B cell (primary cell): ENCODE measurements around the gene TBKBP1. TPM values are rescaled to one million over a fixed set of nuclear protein-coding genes. Genes with fewer than 3 reads are reported as not detected.
A peak's percentile ranks its signal among the peaks of the same experiment; 100 is the strongest.

Source experiments
- ATAC-seq: fragments of 200-7000 bp; cut with Tn5 transposase; one replicate; pipeline ENCODE4 v1.10.0; 2021; ENCODE audit warnings: low read depth, mild to moderate bottlenecking, moderate number of reproducible peaks, moderate library complexity
- CTCF ChIA-PET: fragments of 350-600 bp; sonication (Branson Sonifier 250); formaldehyde crosslinking; loops from one replicate; lab custom pipeline; 2021; ENCODE audit warnings: antibody characterized with exemption, inconsistent platforms; lab: Charles Lee
- POLR2A ChIA-PET: fragments of 350-600 bp; sonication (Branson Sonifier 250); formaldehyde crosslinking; loops from one replicate; lab custom pipeline; 2021; ENCODE audit warnings: antibody characterized with exemption; lab: Charles Lee
- DNase-seq: peaks from one replicate; pipeline ENCODE4 v3.0.0; 2013
- H2AFZ ChIP-seq: 2 replicates; pipeline ENCODE4 v1.6.1; 2012; ENCODE audit warnings: mild to moderate bottlenecking, low read depth, low read length; ENCODE audit not compliant: insufficient read depth, poor library complexity, severe bottlenecking
- H3K27ac ChIP-seq, 2 donors: 1 replicate in 1 of 2; 2 replicates in 1 of 2; pipeline ENCODE4 v1.5.1; 2012 to 2013; ENCODE audit warnings: low read length in 2 of 2, mild to moderate bottlenecking in 2 of 2, moderate library complexity in 1 of 2
- H3K27me3 ChIP-seq, 4 experiments: fragments of 200-600 bp in 1 of 4; sonication (generic) in 1 of 4; replicated peaks in 1 of 4; 1 replicate in 2 of 4; 2 replicates in 2 of 4; pipeline versions ENCODE4 v1.6.1 to v1.7.0; 2013 to 2016; ENCODE audit warnings: low read length in 3 of 4, mild to moderate bottlenecking in 2 of 4, mixed read lengths in 1 of 4, moderate library complexity in 1 of 4; ENCODE audit not compliant: insufficient read depth in 4 of 4, control insufficient read depth in 3 of 4; ENCODE audit errors: control extremely low read depth in 1 of 4
- H3K36me3 ChIP-seq, 2 experiments: replicated peaks in 1 of 2; 1 replicate in 1 of 2; 2 replicates in 1 of 2; pipeline versions ENCODE4 v1.6.1 to v1.7.1; 2013; ENCODE audit warnings: low read length in 1 of 2; ENCODE audit not compliant: insufficient read depth in 2 of 2, control insufficient read depth in 1 of 2; ENCODE audit errors: control extremely low read depth in 1 of 2, extremely low read depth in 1 of 2
- H3K4me1 ChIP-seq, 2 donors: fragments of 200-600 bp in 1 of 2; sonication (generic) in 1 of 2; 1 replicate in 1 of 2; 2 replicates in 1 of 2; pipeline versions ENCODE4 v1.5.1 to v1.6.1; 2013 to 2017; ENCODE audit warnings: low read length in 2 of 2; ENCODE audit not compliant: control insufficient read depth in 2 of 2, insufficient read depth in 2 of 2
- H3K4me2 ChIP-seq: replicated peaks from 2 replicates; pipeline ENCODE3; 2012; ENCODE audit warnings: mild to moderate bottlenecking, low read depth, low read length; ENCODE audit not compliant: poor library complexity, severe bottlenecking
- H3K4me3 ChIP-seq, 5 experiments: fragments of 200-600 bp in 1 of 5; sonication (generic) in 1 of 5; 1 replicate in 3 of 5; 2 replicates in 2 of 5; pipeline versions ENCODE4 v1.5.1 to v1.7.0; 2011 to 2016; ENCODE audit warnings: low read length in 4 of 5, mild to moderate bottlenecking in 4 of 5, low read depth in 2 of 5, control low read depth in 1 of 5, moderate library complexity in 1 of 5; ENCODE audit not compliant: insufficient read depth in 1 of 5; ENCODE audit errors: control extremely low read depth in 1 of 5, extremely low read depth in 1 of 5
- H3K79me2 ChIP-seq: fragments of 200-600 bp; sonication (generic); one replicate; pipeline ENCODE4 v1.6.0; 2016; ENCODE audit warnings: low read length; ENCODE audit not compliant: control insufficient read depth, insufficient read depth
- H3K9ac ChIP-seq: fragments of 200-600 bp; sonication (generic); 2 replicates; pipeline ENCODE4 v1.6.1; 2017; ENCODE audit warnings: mild to moderate bottlenecking, low read length, moderate library complexity
- H3K9me3 ChIP-seq, 3 donors: one replicate each; pipeline versions ENCODE4 v1.6.1 to v1.7.1; 2013; ENCODE audit warnings: low read length in 2 of 3; ENCODE audit not compliant: control insufficient read depth in 2 of 3, insufficient read depth in 1 of 3; ENCODE audit errors: control extremely low read depth in 1 of 3
- H4K20me1 ChIP-seq: 2 replicates; pipeline ENCODE4 v1.6.0; 2012; ENCODE audit warnings: mild to moderate bottlenecking, low read length; ENCODE audit not compliant: insufficient read depth, control insufficient read depth, poor library complexity, severe bottlenecking
- H3K27ac Mint-ChIP-seq: one replicate; pipeline ENCODE4 v1.8.0; 2021; ENCODE audit warnings: mixed read lengths
- H3K27me3 Mint-ChIP-seq: one replicate; pipeline ENCODE4 v1.8.0; 2021; ENCODE audit warnings: mixed read lengths
- H3K4me1 Mint-ChIP-seq: one replicate; pipeline ENCODE4 v1.8.0; 2021; ENCODE audit warnings: mixed read lengths
- H3K4me3 Mint-ChIP-seq: one replicate; pipeline ENCODE4 v1.8.0; 2021; ENCODE audit warnings: mixed read lengths
- H3K9me3 Mint-ChIP-seq: one replicate; pipeline ENCODE4 v1.8.0; 2022; ENCODE audit warnings: mixed read lengths; ENCODE audit not compliant: insufficient read depth
- WGBS: methylation state at CpG from one replicate; pipeline ENCODE4 v1.1.5; 2013; ENCODE audit warnings: missing lambda C conversion rate; ENCODE audit not compliant: insufficient coverage; 5-methylcytosine and 5-hydroxymethylcytosine counted together
- intact Hi-C: fragments of 100-400 bp; cut with micrococcal nuclease; formaldehyde crosslinking; loops from one replicate; pipeline ENCODE4 v1.10.0; 2022
- polyA plus RNA-seq: library from polyadenylated mRNA; depleted of rRNA; stranded (reverse); fragments of >200 nt; gene quantifications from 2 replicates; pipeline ENCODE4 v1.2.3, GENCODE V29; 2012
- total RNA-seq, 2 donors: library from RNA; stranded (reverse); fragments of 120-200 nt in 1 of 2; gene quantifications; 1 replicate in 1 of 2; 2 replicates in 1 of 2; pipeline versions ENCODE4 v1.2.3 to v1.2.4, GENCODE V29; 2013 to 2022
- TF ChIP-seq, protein P1 (sequence below): fragments of 200-600 bp; IDR thresholded peaks from one replicate; pipeline ENCODE4 v1.8.0; 2022; ENCODE audit warnings: antibody characterized with exemption, mild to moderate bottlenecking

TBKBP1 gene
- total and polyA plus RNA-seq, 2 donors (not counting 1 experiment from before 2014, with no cell fraction given) = 6.6 to 8.4 TPM

DNA sequence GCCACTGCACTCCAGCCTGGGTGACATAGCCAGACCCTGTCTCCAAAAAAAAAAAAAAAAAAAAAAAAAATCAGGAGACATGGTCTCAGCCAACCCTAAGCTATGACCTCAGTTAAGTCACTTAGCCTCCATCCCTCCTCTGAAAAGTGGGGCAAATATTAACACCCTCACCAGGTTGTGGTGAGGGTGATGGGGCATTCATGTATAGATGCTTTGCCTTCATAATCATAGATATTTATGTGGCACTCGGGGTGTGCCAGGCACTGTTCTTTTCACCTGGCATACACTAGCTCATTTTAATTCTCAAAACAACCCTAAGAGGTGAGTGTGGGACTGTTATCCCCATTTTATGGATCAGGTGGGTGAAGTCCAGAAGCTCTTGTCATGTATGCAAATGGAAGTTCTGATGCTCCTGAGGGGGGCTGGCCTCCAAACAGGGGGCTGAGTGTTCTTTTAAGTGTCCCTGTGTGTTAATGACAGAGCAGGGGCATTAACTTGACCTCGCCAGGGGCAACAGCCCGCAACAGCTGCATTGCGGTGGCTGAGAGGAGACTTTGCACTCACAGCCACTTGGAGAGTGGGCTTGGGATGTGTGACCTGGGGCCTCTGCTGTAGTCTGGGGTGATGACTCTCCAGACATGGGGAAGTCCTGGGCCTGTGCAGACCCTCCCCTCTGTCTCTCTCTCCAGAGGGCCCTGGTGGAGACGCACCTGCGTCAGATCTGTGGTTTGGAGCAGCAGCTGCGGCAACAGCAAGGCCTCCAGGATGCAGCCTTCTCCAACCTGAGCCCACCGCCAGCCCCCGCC is 4.1 kb downstream of the TBKBP1 start:
- no peak overlapping the region for H2AFZ ChIP-seq
- no peak overlapping the region for H3K27ac ChIP-seq
- Mint-ChIP-seq H3K4me3 (no peak overlapping the region), H3K9me3 (no peaks in the 10 kb centered on the region), H3K27me3 (no peaks in the 10 kb centered on the region), H3K4me1 (peaks cover 45% of the 10 kb centered on the region), H3K27ac (peak overlapping the region; percentile 46)
- H3K27me3 ChIP-seq = no peaks in the 10 kb centered on the region
- ChIA-PET CTCF (interaction anchor here (0.7 to 7.0 kb wide), 20 partner anchors 10 to 103 kb away, joined by 3 to 108 read pairs (median 4); partner anchors contain the start of gene TBX21), POLR2A (interaction anchor here (0.6 to 1.0 kb wide), 4 partner anchors 18 to 1413 kb away, joined by 3 to 8 read pairs (median 4); no protein-coding TSS in a partner anchor)
- H3K4me2 ChIP-seq = no peak overlapping the region
- no peaks in the 10 kb centered on the region for H3K36me3 ChIP-seq
- 47% methylated on average over 8 of the region's 9 CpGs for WGBS
- H3K79me2 ChIP-seq = no peaks in the 10 kb centered on the region
- TF ChIP-seq, protein P1, sequence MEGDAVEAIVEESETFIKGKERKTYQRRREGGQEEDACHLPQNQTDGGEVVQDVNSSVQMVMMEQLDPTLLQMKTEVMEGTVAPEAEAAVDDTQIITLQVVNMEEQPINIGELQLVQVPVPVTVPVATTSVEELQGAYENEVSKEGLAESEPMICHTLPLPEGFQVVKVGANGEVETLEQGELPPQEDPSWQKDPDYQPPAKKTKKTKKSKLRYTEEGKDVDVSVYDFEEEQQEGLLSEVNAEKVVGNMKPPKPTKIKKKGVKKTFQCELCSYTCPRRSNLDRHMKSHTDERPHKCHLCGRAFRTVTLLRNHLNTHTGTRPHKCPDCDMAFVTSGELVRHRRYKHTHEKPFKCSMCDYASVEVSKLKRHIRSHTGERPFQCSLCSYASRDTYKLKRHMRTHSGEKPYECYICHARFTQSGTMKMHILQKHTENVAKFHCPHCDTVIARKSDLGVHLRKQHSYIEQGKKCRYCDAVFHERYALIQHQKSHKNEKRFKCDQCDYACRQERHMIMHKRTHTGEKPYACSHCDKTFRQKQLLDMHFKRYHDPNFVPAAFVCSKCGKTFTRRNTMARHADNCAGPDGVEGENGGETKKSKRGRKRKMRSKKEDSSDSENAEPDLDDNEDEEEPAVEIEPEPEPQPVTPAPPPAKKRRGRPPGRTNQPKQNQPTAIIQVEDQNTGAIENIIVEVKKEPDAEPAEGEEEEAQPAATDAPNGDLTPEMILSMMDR = no peak
- peaks cover 4% of the 10 kb centered on the region for H4K20me1 ChIP-seq
- no peak for DNase-seq
- intact Hi-C loops = loop anchor here (2.0 to 10.0 kb wide), 3 partner anchors 17 to 107 kb away; no protein-coding TSS in a partner anchor
- no peak for ATAC-seq
- peaks cover 20 to 57% of the 10 kb centered on the region in 2 donors for H3K4me1 ChIP-seq
- no peak overlapping the region for H3K9ac ChIP-seq
- no peaks in the 10 kb centered on the region for H3K9me3 ChIP-seq
- no peak overlapping the region for H3K4me3 ChIP-seq
